Liver (tissue), 9 donors: ENCODE results near the gene HHAT. TPM values are rescaled to one million over a fixed set of nuclear protein-coding genes. Genes with fewer than 3 reads are reported as not detected.

Source experiments
- DNase-seq: peaks from one replicate; pipeline ENCODE4 v3.0.0-alpha.2; 2017; ENCODE audit warnings: low spot score
- H3K27ac ChIP-seq, 2 donors: one replicate each; pipeline ENCODE4 v1.7.0; 2013; ENCODE audit warnings: inconsistent platforms in 2 of 2, low read length in 2 of 2, control low read depth in 1 of 2, low read depth in 1 of 2, mild to moderate bottlenecking in 1 of 2
- H3K27me3 ChIP-seq, 4 donors: one replicate each; pipeline versions ENCODE4 v1.6.1 to v1.7.0; 2013; ENCODE audit warnings: low read length in 3 of 4, inconsistent platforms in 1 of 4, mild to moderate bottlenecking in 1 of 4, moderate library complexity in 1 of 4; ENCODE audit not compliant: control insufficient read depth in 4 of 4, insufficient read depth in 4 of 4
- H3K36me3 ChIP-seq, 4 donors: one replicate each; pipeline versions ENCODE4 v1.6.1 to v1.7.0; 2013; ENCODE audit warnings: low read length in 3 of 4, mild to moderate bottlenecking in 3 of 4, low read depth in 1 of 4, moderate library complexity in 1 of 4; ENCODE audit not compliant: control insufficient read depth in 4 of 4, insufficient read depth in 3 of 4
- H3K4me1 ChIP-seq, 4 donors: one replicate each; pipeline versions ENCODE4 v1.6.1 to v1.7.0; 2013; ENCODE audit warnings: low read length in 3 of 4, mild to moderate bottlenecking in 3 of 4, moderate library complexity in 1 of 4; ENCODE audit not compliant: control insufficient read depth in 4 of 4, insufficient read depth in 4 of 4
- H3K4me3 ChIP-seq, 3 donors: one replicate each; pipeline versions ENCODE4 v1.6.1 to v1.7.0; 2013; ENCODE audit warnings: low read length in 3 of 3, control low read depth in 1 of 3, low read depth in 1 of 3, mild to moderate bottlenecking in 1 of 3
- H3K9ac ChIP-seq, 2 donors: one replicate each; pipeline ENCODE4 v1.7.0; 2013; ENCODE audit warnings: low read length in 2 of 2, mild to moderate bottlenecking in 2 of 2, moderate library complexity in 2 of 2, control low read depth in 1 of 2, low read depth in 1 of 2
- H3K9me3 ChIP-seq, 4 donors: one replicate each; pipeline versions ENCODE4 v1.6.1 to v1.7.0; 2013; ENCODE audit warnings: low read length in 3 of 4; ENCODE audit not compliant: control insufficient read depth in 4 of 4
- EGR1 ChIP-seq, 2 donors: IDR thresholded peaks; 2 replicates each; pipeline ENCODE4 v1.6.1; 2016 to 2018; ENCODE audit warnings: antibody characterized with exemption in 2 of 2, low read depth in 2 of 2
- FOXA1 ChIP-seq: IDR thresholded peaks from 2 replicates; pipeline ENCODE4 v1.6.1; 2016; ENCODE audit warnings: antibody characterized with exemption
- FOXA2 ChIP-seq: IDR thresholded peaks from 2 replicates; pipeline ENCODE4 v1.6.1; 2016; ENCODE audit warnings: antibody characterized with exemption
- GABPA ChIP-seq, 2 donors: IDR thresholded peaks in 1 of 2; conservative IDR thresholded peaks in 1 of 2; 2 replicates each; pipeline ENCODE4 v1.6.1; 2016; ENCODE audit warnings: antibody characterized with exemption in 2 of 2, mild to moderate bottlenecking in 1 of 2, moderate library complexity in 1 of 2
- HNF4A ChIP-seq, 2 donors: conservative IDR thresholded peaks; 2 replicates each; pipeline ENCODE4 v1.6.1; 2016; ENCODE audit warnings: antibody characterized with exemption in 2 of 2, mild to moderate bottlenecking in 2 of 2
- HNF4G ChIP-seq: IDR thresholded peaks from 2 replicates; pipeline ENCODE4 v1.6.1; 2016; ENCODE audit warnings: antibody characterized with exemption
- JUND ChIP-seq, 2 donors: IDR thresholded peaks; 2 replicates each; pipeline ENCODE4 v1.6.1; 2016; ENCODE audit warnings: antibody characterized with exemption in 2 of 2
- NR2F2 ChIP-seq: IDR thresholded peaks from 2 replicates; pipeline ENCODE4 v1.6.1; 2016; ENCODE audit warnings: antibody characterized with exemption
- RAD21 ChIP-seq, 2 donors: IDR thresholded peaks; 2 replicates each; pipeline ENCODE4 v1.6.1; 2016; ENCODE audit warnings: antibody characterized with exemption in 2 of 2, mild to moderate bottlenecking in 2 of 2
- RXRA ChIP-seq, 2 donors: IDR thresholded peaks; 2 replicates each; pipeline ENCODE4 v1.6.1; 2017 to 2018; ENCODE audit warnings: antibody characterized with exemption in 2 of 2, mild to moderate bottlenecking in 1 of 2
- SP1 ChIP-seq: IDR thresholded peaks from 2 replicates; pipeline ENCODE4 v1.6.1; 2018; ENCODE audit warnings: antibody characterized with exemption, mild to moderate bottlenecking
- TAF1 ChIP-seq: conservative IDR thresholded peaks from 2 replicates; pipeline ENCODE4 v1.6.1; 2016; ENCODE audit warnings: antibody characterized with exemption, mild to moderate bottlenecking
- YY1 ChIP-seq: IDR thresholded peaks from 2 replicates; pipeline ENCODE4 v1.6.1; 2016; ENCODE audit warnings: antibody characterized with exemption, mild to moderate bottlenecking
- ZBTB33 ChIP-seq: IDR thresholded peaks from 2 replicates; pipeline ENCODE4 v1.6.1; 2016; ENCODE audit warnings: antibody characterized with exemption
- WGBS: extraction: QIAGEN DNeasy Blood & Tissue Kit; methylation state at CpG from one replicate; pipeline ENCODE4 v1.1.7; 2013; 5-methylcytosine and 5-hydroxymethylcytosine counted together
- polyA plus RNA-seq, 2 donors: library from polyadenylated mRNA; stranded (reverse) in 1 of 2; unstranded in 1 of 2; fragments of 200-250 nt in 1 of 2; fragments of >200 nt in 1 of 2; fragmentation: Nextera tagmentation in 1 of 2; extraction: Ambion mirVana in 1 of 2; gene quantifications; one replicate each; pipeline versions ENCODE4 v1.2.1 to v1.2.3, GENCODE V29; 2013 to 2015
- total RNA-seq, 2 donors: library from RNA; depleted of rRNA; stranded (reverse); fragments of >200 nt; gene quantifications; one replicate each; pipeline ENCODE4 v1.2.3, GENCODE V29; 2014
- TF ChIP-seq, protein P1 (sequence below): IDR thresholded peaks from 2 replicates; pipeline ENCODE4 v1.6.1; 2016; ENCODE audit warnings: antibody characterized with exemption
- TF ChIP-seq, protein P2 (sequence below): fragments of 150-350 bp; IDR thresholded peaks from 2 replicates; pipeline ENCODE4 v1.5.1; 2017; ENCODE audit warnings: improper control_type of control experiment, low read depth, low read length; ENCODE audit not compliant: missing input control
- TF ChIP-seq, protein P3 (sequence below): IDR thresholded peaks from 2 replicates; pipeline ENCODE4 v1.6.1; 2016; ENCODE audit warnings: antibody characterized with exemption
- TF ChIP-seq, protein P4 (sequence below): IDR thresholded peaks from 2 replicates; pipeline ENCODE4 v1.6.1; 2016; ENCODE audit warnings: antibody characterized with exemption, mild to moderate bottlenecking
- donor health status: healthy.
- donor health status: healthy.
- donor health status: healthy.
- donor health status: healthy.
- donor health status: healthy.

HHAT gene
- total and polyA plus RNA-seq, 4 donors, result 1.3 to 2.2 (median 1.6) TPM

DNA sequence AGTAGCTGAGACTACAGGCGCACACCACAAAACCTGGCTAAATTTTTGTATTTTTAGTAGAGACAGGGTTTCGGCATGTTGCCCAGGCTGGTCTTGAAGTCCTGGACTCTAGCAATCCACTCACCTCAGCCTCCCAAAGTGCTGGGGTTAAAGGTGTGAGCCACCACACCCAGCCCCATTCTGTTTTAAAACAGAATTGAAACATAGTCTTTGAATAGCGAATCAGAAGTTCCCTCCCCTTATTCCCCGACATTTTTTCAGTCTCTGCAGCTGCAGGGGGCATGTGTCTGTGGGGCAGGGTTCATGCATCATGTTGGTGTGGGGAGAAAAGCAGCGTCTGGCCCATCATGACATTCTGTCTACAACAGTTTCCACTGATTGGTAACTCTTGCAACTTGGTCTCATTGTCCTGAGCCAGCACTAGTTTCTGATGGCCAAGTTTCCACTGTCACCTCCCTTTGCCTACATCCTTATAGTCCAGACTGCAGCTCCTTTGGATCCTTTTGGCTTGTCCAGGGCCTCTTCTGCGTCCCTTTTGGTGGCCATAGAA is 15.6 kb upstream of the HHAT start (continued):
- no peak for TF ChIP-seq GABPA (IDR thresholded peaks at IDR 0.05 in 1 of 2, conservative IDR thresholded peaks at IDR 0.05 in 1 of 2)
- TF ChIP-seq EGR1 (IDR thresholded peaks at IDR 0.05; ENCODE audit: low read depth in 2 of 2), result no peak
- TF ChIP-seq NR2F2, result no peak
- no peak for TF ChIP-seq SP1
- TF ChIP-seq RXRA (IDR thresholded peaks at IDR 0.05), result no peak
- TF ChIP-seq JUND (IDR thresholded peaks at IDR 0.05), result no peak
- TF ChIP-seq HNF4A (conservative IDR thresholded peaks at IDR 0.05), result no peak

GRCh38 chr1:210313921-210314320 is 14.8 kb upstream of the HHAT start:
- Histone ChIP-seq H3K27ac (no peak overlapping the region), H3K36me3 (no peaks in the 10 kb centered on the region), H3K27me3 (peaks cover 0 to 6% (median 0%) of the 10 kb centered on the region in 4 donors), H3K9me3 (no peaks in the 10 kb centered on the region), H3K9ac (no peak overlapping the region), H3K4me3 (no peak overlapping the region), H3K4me1 (no peaks in the 10 kb centered on the region)
- DNase-seq, result no peak
- 93% methylated on average over 1 of the region's 1 CpG for WGBS
- TF ChIP-seq, protein P1, sequence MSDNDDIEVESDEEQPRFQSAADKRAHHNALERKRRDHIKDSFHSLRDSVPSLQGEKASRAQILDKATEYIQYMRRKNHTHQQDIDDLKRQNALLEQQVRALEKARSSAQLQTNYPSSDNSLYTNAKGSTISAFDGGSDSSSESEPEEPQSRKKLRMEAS, result no peak
- TF ChIP-seq, protein P2, sequence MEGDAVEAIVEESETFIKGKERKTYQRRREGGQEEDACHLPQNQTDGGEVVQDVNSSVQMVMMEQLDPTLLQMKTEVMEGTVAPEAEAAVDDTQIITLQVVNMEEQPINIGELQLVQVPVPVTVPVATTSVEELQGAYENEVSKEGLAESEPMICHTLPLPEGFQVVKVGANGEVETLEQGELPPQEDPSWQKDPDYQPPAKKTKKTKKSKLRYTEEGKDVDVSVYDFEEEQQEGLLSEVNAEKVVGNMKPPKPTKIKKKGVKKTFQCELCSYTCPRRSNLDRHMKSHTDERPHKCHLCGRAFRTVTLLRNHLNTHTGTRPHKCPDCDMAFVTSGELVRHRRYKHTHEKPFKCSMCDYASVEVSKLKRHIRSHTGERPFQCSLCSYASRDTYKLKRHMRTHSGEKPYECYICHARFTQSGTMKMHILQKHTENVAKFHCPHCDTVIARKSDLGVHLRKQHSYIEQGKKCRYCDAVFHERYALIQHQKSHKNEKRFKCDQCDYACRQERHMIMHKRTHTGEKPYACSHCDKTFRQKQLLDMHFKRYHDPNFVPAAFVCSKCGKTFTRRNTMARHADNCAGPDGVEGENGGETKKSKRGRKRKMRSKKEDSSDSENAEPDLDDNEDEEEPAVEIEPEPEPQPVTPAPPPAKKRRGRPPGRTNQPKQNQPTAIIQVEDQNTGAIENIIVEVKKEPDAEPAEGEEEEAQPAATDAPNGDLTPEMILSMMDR, result no peak
- TF ChIP-seq, protein P3, sequence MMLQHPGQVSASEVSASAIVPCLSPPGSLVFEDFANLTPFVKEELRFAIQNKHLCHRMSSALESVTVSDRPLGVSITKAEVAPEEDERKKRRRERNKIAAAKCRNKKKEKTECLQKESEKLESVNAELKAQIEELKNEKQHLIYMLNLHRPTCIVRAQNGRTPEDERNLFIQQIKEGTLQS, result no peak
- TF ChIP-seq FOXA1 (no peak), ZBTB33 (no peak), NR2F2 (no peak), EGR1 (IDR thresholded peaks at IDR 0.05; ENCODE audit: low read depth in 2 of 2) (no peak), SP1 (no peak), GABPA (IDR thresholded peaks at IDR 0.05 in 1 of 2, conservative IDR thresholded peaks at IDR 0.05 in 1 of 2) (no peak), RAD21 (IDR thresholded peaks at IDR 0.05) (no peak), TAF1 (no peak), RXRA (IDR thresholded peaks at IDR 0.05) (no peak), HNF4G (no peak), FOXA2 (no peak), HNF4A (conservative IDR thresholded peaks at IDR 0.05) (no peak), YY1 (no peak)
- TF ChIP-seq, protein P4, sequence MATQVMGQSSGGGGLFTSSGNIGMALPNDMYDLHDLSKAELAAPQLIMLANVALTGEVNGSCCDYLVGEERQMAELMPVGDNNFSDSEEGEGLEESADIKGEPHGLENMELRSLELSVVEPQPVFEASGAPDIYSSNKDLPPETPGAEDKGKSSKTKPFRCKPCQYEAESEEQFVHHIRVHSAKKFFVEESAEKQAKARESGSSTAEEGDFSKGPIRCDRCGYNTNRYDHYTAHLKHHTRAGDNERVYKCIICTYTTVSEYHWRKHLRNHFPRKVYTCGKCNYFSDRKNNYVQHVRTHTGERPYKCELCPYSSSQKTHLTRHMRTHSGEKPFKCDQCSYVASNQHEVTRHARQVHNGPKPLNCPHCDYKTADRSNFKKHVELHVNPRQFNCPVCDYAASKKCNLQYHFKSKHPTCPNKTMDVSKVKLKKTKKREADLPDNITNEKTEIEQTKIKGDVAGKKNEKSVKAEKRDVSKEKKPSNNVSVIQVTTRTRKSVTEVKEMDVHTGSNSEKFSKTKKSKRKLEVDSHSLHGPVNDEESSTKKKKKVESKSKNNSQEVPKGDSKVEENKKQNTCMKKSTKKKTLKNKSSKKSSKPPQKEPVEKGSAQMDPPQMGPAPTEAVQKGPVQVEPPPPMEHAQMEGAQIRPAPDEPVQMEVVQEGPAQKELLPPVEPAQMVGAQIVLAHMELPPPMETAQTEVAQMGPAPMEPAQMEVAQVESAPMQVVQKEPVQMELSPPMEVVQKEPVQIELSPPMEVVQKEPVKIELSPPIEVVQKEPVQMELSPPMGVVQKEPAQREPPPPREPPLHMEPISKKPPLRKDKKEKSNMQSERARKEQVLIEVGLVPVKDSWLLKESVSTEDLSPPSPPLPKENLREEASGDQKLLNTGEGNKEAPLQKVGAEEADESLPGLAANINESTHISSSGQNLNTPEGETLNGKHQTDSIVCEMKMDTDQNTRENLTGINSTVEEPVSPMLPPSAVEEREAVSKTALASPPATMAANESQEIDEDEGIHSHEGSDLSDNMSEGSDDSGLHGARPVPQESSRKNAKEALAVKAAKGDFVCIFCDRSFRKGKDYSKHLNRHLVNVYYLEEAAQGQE, result no peak
